Lung (tissue), 12 donors: ENCODE results near the gene UBL7. TPM values are rescaled to one million over a fixed set of nuclear protein-coding genes. Genes with fewer than 3 reads are reported as not detected.

Experiments
- ATAC-seq: fragments of 200-7000 bp; cut with Tn5 transposase; one replicate; pipeline ENCODE4 v1.9.1; 2020; ENCODE audit warnings: moderate number of reproducible peaks; ENCODE audit not compliant: insufficient read depth, low FRiP score
- DNase-seq, 3 donors: peaks; one replicate each; pipeline ENCODE4 v3.0.0-alpha.2; 2013 to 2017
- H3K27ac ChIP-seq, 2 donors: one replicate each; pipeline ENCODE4 v1.5.1; 2013; ENCODE audit warnings: mild to moderate bottlenecking in 2 of 2, moderate library complexity in 2 of 2, control low read depth in 1 of 2, inconsistent platforms in 1 of 2, low read depth in 1 of 2, low read length in 1 of 2
- H3K27me3 ChIP-seq, 3 donors: one replicate each; pipeline ENCODE4 v1.5.1; 2013; ENCODE audit warnings: low read length in 2 of 3; ENCODE audit not compliant: control insufficient read depth in 3 of 3, insufficient read depth in 3 of 3
- H3K36me3 ChIP-seq, 4 donors: one replicate each; pipeline ENCODE4 v1.5.1; 2013; ENCODE audit warnings: low read length in 4 of 4, mild to moderate bottlenecking in 1 of 4, moderate library complexity in 1 of 4; ENCODE audit not compliant: control insufficient read depth in 4 of 4, insufficient read depth in 4 of 4
- H3K4me1 ChIP-seq, 5 donors: one replicate each; pipeline ENCODE4 v1.5.1; 2013; ENCODE audit warnings: low read length in 5 of 5, mild to moderate bottlenecking in 2 of 5, moderate library complexity in 1 of 5; ENCODE audit not compliant: control insufficient read depth in 5 of 5, insufficient read depth in 5 of 5
- H3K4me3 ChIP-seq: one replicate; pipeline ENCODE4 v1.5.1; 2013; ENCODE audit warnings: mild to moderate bottlenecking, control low read depth, moderate library complexity
- H3K9ac ChIP-seq, 2 donors: one replicate each; pipeline ENCODE4 v1.5.1; 2013; ENCODE audit warnings: low read length in 2 of 2, control low read depth in 1 of 2; ENCODE audit not compliant: insufficient read depth in 1 of 2
- H3K9me3 ChIP-seq, 4 donors: one replicate each; pipeline ENCODE4 v1.5.1; 2013; ENCODE audit warnings: low read length in 3 of 4, mild to moderate bottlenecking in 1 of 4, moderate library complexity in 1 of 4; ENCODE audit not compliant: control insufficient read depth in 4 of 4, insufficient read depth in 3 of 4
- WGBS, 2 donors: extraction: QIAGEN DNeasy Blood & Tissue Kit; methylation state at CpG; one replicate each; pipeline ENCODE4 v1.1.7; 2013; 5-methylcytosine and 5-hydroxymethylcytosine counted together
- polyA plus RNA-seq, 2 donors: library from polyadenylated mRNA; stranded (reverse); fragments of 200-250 nt; gene quantifications; one replicate each; pipeline ENCODE4 v1.2.1, GENCODE V29; 2013
- total RNA-seq, 2 donors: library from RNA; depleted of rRNA in 1 of 2; stranded (reverse); fragments of >200 nt in 1 of 2; gene quantifications; one replicate each; pipeline ENCODE4 v1.2.1, GENCODE V29; 2014 to 2021
- TF ChIP-seq, protein P1 (sequence below): IDR thresholded peaks from 2 replicates; pipeline ENCODE4 v1.5.1; 2012; ENCODE audit warnings: mild to moderate bottlenecking; ENCODE audit errors: control extremely low read depth, extremely low read depth
- donor health status: control.
- donor health status: control.
- donor health status: Bipolar disorder and iron deficiency.
- donor health status: healthy.
- donor health status: DM: yes; HTN: yes; CAD: no.

UBL7 gene
- total and polyA plus RNA-seq, 4 donors = 31.8 to 48.0 (median 40.4) TPM

DNA sequence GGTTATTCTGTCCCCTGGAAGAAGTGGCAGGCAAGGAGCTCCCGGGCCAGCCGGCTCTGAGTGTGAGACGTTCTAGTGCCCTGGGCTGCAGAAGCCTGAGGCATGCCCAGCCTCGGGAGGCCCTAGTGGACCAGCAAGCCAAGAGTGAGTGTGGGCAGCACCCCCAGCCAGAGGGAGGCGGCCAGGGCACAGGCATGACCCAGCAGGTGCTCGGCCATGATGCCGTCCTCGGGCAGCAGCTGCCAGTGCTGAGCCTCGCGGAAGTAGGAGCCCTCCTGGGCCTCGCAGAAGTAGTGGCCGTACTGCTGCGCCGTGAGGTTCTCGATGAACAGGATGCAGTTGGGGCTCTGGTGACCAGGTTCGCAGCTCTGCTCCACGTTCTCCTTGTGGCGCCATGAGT is 50.5 kb downstream of the UBL7 start:
- no peak for DNase-seq
- WGBS, 2 donors = 94 to 95% methylated on average over 18 of the region's 18 CpGs
- Histone ChIP-seq H3K27me3 (no peaks in the 10 kb centered on the region), H3K36me3 (peaks cover 0 to 6% (median 0%) of the 10 kb centered on the region in 4 donors), H3K4me3 (no peak overlapping the region), H3K27ac (no peak overlapping the region), H3K4me1 (peaks cover 0 to 5% (median 0%) of the 10 kb centered on the region in 5 donors), H3K9me3 (no peaks in the 10 kb centered on the region), H3K9ac (no peak overlapping the region)
- no peak for ATAC-seq
- TF ChIP-seq, protein P1, sequence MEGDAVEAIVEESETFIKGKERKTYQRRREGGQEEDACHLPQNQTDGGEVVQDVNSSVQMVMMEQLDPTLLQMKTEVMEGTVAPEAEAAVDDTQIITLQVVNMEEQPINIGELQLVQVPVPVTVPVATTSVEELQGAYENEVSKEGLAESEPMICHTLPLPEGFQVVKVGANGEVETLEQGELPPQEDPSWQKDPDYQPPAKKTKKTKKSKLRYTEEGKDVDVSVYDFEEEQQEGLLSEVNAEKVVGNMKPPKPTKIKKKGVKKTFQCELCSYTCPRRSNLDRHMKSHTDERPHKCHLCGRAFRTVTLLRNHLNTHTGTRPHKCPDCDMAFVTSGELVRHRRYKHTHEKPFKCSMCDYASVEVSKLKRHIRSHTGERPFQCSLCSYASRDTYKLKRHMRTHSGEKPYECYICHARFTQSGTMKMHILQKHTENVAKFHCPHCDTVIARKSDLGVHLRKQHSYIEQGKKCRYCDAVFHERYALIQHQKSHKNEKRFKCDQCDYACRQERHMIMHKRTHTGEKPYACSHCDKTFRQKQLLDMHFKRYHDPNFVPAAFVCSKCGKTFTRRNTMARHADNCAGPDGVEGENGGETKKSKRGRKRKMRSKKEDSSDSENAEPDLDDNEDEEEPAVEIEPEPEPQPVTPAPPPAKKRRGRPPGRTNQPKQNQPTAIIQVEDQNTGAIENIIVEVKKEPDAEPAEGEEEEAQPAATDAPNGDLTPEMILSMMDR = no peak

DNA sequence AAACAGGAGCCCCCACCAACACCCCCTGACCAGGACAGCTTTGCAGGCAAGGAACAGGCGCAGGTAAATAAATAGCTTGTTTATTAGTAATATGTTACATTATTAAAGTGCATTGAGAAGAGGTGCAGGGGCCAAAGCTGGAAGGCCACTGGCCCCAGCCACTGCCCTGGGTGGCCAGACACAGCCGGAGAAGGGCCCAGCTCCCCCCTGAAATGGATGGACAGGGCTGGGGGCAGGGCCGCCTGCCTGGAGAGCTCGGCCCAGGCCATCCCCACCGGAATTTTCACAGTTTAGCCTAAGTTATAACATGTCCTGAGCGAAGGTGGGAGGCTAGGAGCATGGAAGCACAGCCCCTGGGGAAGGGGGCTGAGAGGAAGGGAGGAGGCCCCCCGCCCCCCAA is 51.7 kb downstream of the UBL7 start:
- TF ChIP-seq, protein P1 = no peak
- ATAC-seq = no peak
- WGBS, 2 donors = 87 to 91% methylated on average over 7 of the region's 7 CpGs

DNA sequence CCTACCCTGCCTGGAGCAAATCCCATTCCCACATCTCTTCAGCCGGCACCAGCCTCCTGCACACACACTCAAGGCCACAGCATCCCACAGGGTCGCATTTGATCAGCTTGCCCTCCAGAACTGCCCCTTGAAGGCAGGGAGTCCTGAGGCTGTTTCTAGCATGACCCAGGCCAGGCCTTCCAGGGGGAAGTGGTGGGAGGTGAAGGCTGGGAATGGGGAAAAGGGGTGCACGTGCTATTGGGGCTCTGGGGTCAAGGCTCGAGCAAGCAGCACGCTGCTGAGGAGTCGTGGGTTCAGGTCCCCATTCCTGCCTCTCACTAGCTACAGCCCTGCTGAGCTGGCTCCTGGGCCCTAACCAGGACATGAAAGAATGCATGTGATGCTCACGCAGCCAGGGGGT is 52.1 kb downstream of the UBL7 start:
- Histone ChIP-seq H3K4me3 (no peak overlapping the region), H3K36me3 (peaks cover 0 to 3% (median 0%) of the 10 kb centered on the region in 4 donors), H3K27ac (no peak overlapping the region), H3K27me3 (no peaks in the 10 kb centered on the region), H3K4me1 (peaks cover 0 to 13% (median 0%) of the 10 kb centered on the region in 5 donors), H3K9ac (no peak overlapping the region), H3K9me3 (no peaks in the 10 kb centered on the region)
- 82 to 86% methylated on average over 7 of the region's 7 CpGs for WGBS, 2 donors
- DNase-seq (no peak), ATAC-seq (no peak)
- TF ChIP-seq, protein P1 = no peak

More for the DNA sequence above, 51.7 kb downstream of the UBL7 start:
- Histone ChIP-seq H3K27me3 (no peaks in the 10 kb centered on the region), H3K9ac (no peak overlapping the region), H3K4me3 (no peak overlapping the region), H3K36me3 (peaks cover 0 to 3% (median 0%) of the 10 kb centered on the region in 4 donors), H3K27ac (no peak overlapping the region), H3K9me3 (no peaks in the 10 kb centered on the region), H3K4me1 (peaks cover 0 to 9% (median 0%) of the 10 kb centered on the region in 5 donors)
- no peak for DNase-seq

DNA sequence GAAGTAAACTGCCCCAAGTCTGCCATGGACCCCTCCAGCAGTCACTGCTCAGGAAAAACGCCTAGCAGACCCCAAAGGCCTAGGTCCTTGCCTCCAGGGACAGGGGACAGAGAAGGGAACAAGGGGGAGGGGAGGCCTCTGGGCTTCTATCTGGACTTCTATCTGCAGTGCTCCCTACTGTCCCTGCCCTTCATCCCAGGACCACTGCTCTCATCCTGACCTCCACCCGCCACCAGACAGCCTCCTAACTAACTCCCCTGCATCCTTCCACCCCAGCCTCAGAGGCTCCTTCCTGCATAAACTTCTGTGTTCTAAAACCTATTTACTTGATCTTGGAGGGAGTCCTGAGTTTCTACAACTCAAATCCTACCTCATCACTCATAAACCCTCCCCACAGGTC is 52.6 kb downstream of the UBL7 start:
- TF ChIP-seq, protein P1 = no peak
- Histone ChIP-seq H3K36me3 (peaks cover 0 to 3% (median 0%) of the 10 kb centered on the region in 4 donors), H3K4me1 (peaks cover 0 to 17% (median 3%) of the 10 kb centered on the region in 5 donors), H3K27ac (no peak overlapping the region), H3K27me3 (no peaks in the 10 kb centered on the region), H3K4me3 (no peak overlapping the region), H3K9me3 (no peaks in the 10 kb centered on the region), H3K9ac (no peak overlapping the region)
- 87 to 92% methylated on average over 2 of the region's 2 CpGs for WGBS, 2 donors
- DNase-seq (no peak), ATAC-seq (no peak)
